Heart left ventricle (tissue), 16 donors: ENCODE data around the gene CCR9. TPM values are rescaled to one million over a fixed set of nuclear protein-coding genes. Genes with fewer than 3 reads are reported as not detected.

Source experiments
- ATAC-seq, 4 donors: fragments of 200-7000 bp; cut with Tn5 transposase; one replicate each; pipeline ENCODE4 v1.9.1; 2020 to 2022; ENCODE audit warnings: moderate library complexity in 4 of 4, mild to moderate bottlenecking in 3 of 4, moderate number of reproducible peaks in 1 of 4
- DNase-seq, 5 donors: peaks; one replicate each; pipeline ENCODE4 v3.0.0-alpha.2; 2020
- H3K27ac ChIP-seq, 12 donors: fragments of 200-600 bp; sonication (generic) in 4 of 12; one replicate each; pipeline versions ENCODE4 v1.5.0 to v1.8.0; 2016 to 2022; ENCODE audit warnings: mild to moderate bottlenecking in 2 of 12
- H3K27me3 ChIP-seq, 9 donors: fragments of 200-600 bp; sonication (generic) in 2 of 9; one replicate each; pipeline versions ENCODE4 v1.5.1 to v1.8.0; 2016 to 2022; ENCODE audit warnings: mild to moderate bottlenecking in 3 of 9
- H3K36me3 ChIP-seq, 9 donors: fragments of 200-600 bp; sonication (generic) in 2 of 9; one replicate each; pipeline versions ENCODE4 v1.5.0 to v1.8.0; 2018 to 2022; ENCODE audit warnings: mild to moderate bottlenecking in 2 of 9
- H3K4me1 ChIP-seq, 12 donors: fragments of 200-600 bp; sonication (generic) in 4 of 12; one replicate each; pipeline versions ENCODE4 v1.5.0 to v1.8.0; 2016 to 2022; ENCODE audit warnings: mild to moderate bottlenecking in 3 of 12
- H3K4me3 ChIP-seq, 12 donors: fragments of 200-600 bp; sonication (generic) in 4 of 12; one replicate each; pipeline versions ENCODE4 v1.5.0 to v1.8.0; 2017 to 2022; ENCODE audit warnings: mild to moderate bottlenecking in 9 of 12, moderate library complexity in 4 of 12
- H3K9me3 ChIP-seq, 12 donors: fragments of 200-600 bp; sonication (generic) in 4 of 12; one replicate each; pipeline versions ENCODE4 v1.5.0 to v1.8.0; 2016 to 2022; ENCODE audit warnings: mild to moderate bottlenecking in 1 of 12
- POLR2A ChIP-seq, 2 donors: fragments of 450-650 bp; IDR thresholded peaks; one replicate each; pipeline ENCODE4 v1.6.1; 2017; ENCODE audit warnings: antibody characterized with exemption in 2 of 2, mild to moderate bottlenecking in 2 of 2, moderate library complexity in 2 of 2
- WGBS, 4 donors: extraction: QIAGEN DNeasy Blood & Tissue Kit in 2 of 4; methylation state at CpG; one replicate each; pipeline versions ENCODE4 v1.1.5 to v1.1.7; 2013 to 2018; 5-methylcytosine and 5-hydroxymethylcytosine counted together
- intact Hi-C, 10 donors: fragments of 100-400 bp; cut with DNase I; formaldehyde crosslinking; loops; one replicate each; pipeline versions ENCODE4 v1.11.1 to v1.14.2; 2022
- polyA plus RNA-seq, 2 donors: library from polyadenylated mRNA; stranded (reverse); fragments of 200-250 nt; gene quantifications; one replicate each; pipeline ENCODE4 v1.2.3, GENCODE V29; 2013
- total RNA-seq, 9 donors: library from RNA; depleted of rRNA in 2 of 9; stranded (reverse); fragments of >200 nt in 2 of 9; fragmentation: NEBNext Ultra II Directional in 3 of 9; extraction: Animal tissue kit (Norgen Biotek cat#: 25700) in 3 of 9; gene quantifications; one replicate each; pipeline versions ENCODE4 v1.1.0 to v1.2.4, GENCODE V29; 2016 to 2023
- TF ChIP-seq, protein P1 (sequence below), 12 donors: fragments of 200-600 bp; sonication (generic) in 4 of 12; IDR thresholded peaks; one replicate each; pipeline versions ENCODE4 v1.5.0 to v1.8.0; 2018 to 2022; ENCODE audit warnings: antibody characterized with exemption in 12 of 12, mild to moderate bottlenecking in 5 of 12
- donor health status: ischemic (EF 13 %, LVEDD 7.1; RV severe dilation, severe dysfunction).
- donor health status: healthy with polysubstance abuse.
- donor health status: DM: no; HTN: yes; CAD: no.
- donor health status: DM: no; HTN: no; CAD: no.
- donor health status: ischemic (EF 25% LVEDD 6.9; RV normal size, moderate dysfunction).
- donor health status: ischemic (EF 25% LVEDD 5.7; RV mildly dilated, moderate dysfunction).
- donor health status: healthy.
- donor health status: DM: yes; HTN: yes; CAD: no.
- donor health status: ischemic (EF 35%, LVEDD 5.7; RV mildly dilated, moderate dysfunction).
- donor health status: nonischemic (EF 11% LVEDD 7.7; RV severe dilation, severe dysfunction).
- donor health status: DM: yes; HTN: yes; CAD: no.
- donor health status: PGD.
- donor health status: ischemic (EF 29% LVEDD 5.4; RV normal size, mild dysfunction).
- donor health status: nonischemic (EF 23%, LVEDD 6.1; RV moderate dilation, normal function).

Gene CCR9
- total and polyA plus RNA-seq, 11 donors = 0.03 TPM; not detected in 10

DNA sequence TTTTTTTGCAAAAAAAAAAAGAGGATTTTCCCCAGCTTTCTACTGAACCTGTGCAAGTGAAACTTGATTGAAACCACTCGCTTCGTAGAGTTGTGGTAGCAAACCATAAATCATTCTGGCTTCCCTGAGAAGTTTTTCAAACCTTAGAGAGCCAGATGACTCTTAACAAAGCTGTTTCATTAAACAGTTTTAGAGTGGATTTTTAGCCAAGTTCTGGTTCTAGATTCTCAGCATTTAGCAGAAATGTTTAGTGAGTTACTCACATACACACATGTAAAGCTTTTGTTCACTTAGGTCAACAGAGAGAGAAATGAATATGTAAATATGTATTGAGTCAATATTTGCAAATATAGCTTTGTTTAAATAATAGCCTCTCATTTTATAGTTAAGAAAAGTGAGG, 18.1 kb upstream of the CCR9 start:
- no peak overlapping the region for H3K4me3 ChIP-seq
- H3K4me1 ChIP-seq = no peaks in the 10 kb centered on the region
- DNase-seq = no peak
- peaks cover 0 to 8% (median 0%) of the 10 kb centered on the region in 12 donors for H3K9me3 ChIP-seq
- no peak for TF ChIP-seq POLR2A (IDR thresholded peaks at IDR 0.05)
- TF ChIP-seq, protein P1, sequence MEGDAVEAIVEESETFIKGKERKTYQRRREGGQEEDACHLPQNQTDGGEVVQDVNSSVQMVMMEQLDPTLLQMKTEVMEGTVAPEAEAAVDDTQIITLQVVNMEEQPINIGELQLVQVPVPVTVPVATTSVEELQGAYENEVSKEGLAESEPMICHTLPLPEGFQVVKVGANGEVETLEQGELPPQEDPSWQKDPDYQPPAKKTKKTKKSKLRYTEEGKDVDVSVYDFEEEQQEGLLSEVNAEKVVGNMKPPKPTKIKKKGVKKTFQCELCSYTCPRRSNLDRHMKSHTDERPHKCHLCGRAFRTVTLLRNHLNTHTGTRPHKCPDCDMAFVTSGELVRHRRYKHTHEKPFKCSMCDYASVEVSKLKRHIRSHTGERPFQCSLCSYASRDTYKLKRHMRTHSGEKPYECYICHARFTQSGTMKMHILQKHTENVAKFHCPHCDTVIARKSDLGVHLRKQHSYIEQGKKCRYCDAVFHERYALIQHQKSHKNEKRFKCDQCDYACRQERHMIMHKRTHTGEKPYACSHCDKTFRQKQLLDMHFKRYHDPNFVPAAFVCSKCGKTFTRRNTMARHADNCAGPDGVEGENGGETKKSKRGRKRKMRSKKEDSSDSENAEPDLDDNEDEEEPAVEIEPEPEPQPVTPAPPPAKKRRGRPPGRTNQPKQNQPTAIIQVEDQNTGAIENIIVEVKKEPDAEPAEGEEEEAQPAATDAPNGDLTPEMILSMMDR (IDR thresholded peaks at IDR 0.05) = no peak
- 83 to 94% (median 90%) methylated on average over 2 of the region's 2 CpGs for WGBS, 4 donors
- H3K27ac ChIP-seq = no peak overlapping the region
- no peak for ATAC-seq
- H3K27me3 ChIP-seq = no peaks in the 10 kb centered on the region
- intact Hi-C loops = no loop called here
- no peaks in the 10 kb centered on the region for H3K36me3 ChIP-seq

- no peaks in the 10 kb centered on the region for H3K27me3 ChIP-seq
- no peak for DNase-seq
- intact Hi-C loops = no loop called here
- ATAC-seq = no peak
- H3K36me3 ChIP-seq = no peaks in the 10 kb centered on the region
- WGBS, 4 donors = 72 to 76% (median 73%) methylated on average over 2 of the region's 2 CpGs
- no peak overlapping the region for H3K4me3 ChIP-seq
- no peak overlapping the region for H3K27ac ChIP-seq
- TF ChIP-seq POLR2A (IDR thresholded peaks at IDR 0.05) = no peak
- TF ChIP-seq, protein P1 (IDR thresholded peaks at IDR 0.05) = no peak
- no peaks in the 10 kb centered on the region for H3K4me1 ChIP-seq
- peaks cover 0 to 5% (median 0%) of the 10 kb centered on the region in 12 donors for H3K9me3 ChIP-seq
Measured at GRCh38 chr3:45868650-45869049, 17.7 kb upstream of the CCR9 start.

DNA sequence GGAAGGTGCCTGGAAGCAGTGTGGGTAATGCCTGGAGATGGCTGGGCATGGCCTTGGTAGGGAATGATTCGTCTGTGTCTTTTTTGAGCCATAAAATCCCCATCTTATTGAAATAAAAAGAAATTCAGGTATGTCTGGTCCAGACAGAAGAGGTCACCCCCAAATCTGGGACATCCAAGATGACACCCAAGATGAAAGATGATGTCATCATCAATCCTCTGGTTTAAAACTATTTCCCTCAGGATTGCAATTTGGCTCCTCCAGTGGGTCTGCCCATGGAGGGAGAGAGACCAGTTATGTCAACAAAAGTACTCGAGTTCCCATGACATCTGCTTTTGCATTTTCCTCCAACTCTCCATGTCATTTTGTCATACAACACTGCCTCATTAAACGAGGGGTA, 16.7 kb upstream of the CCR9 start:
- ATAC-seq = no peak
- Histone ChIP-seq H3K36me3 (no peaks in the 10 kb centered on the region), H3K27me3 (no peaks in the 10 kb centered on the region), H3K4me1 (no peaks in the 10 kb centered on the region), H3K27ac (no peak overlapping the region), H3K9me3 (no peaks in the 10 kb centered on the region), H3K4me3 (no peak overlapping the region)
- TF ChIP-seq, protein P1 (IDR thresholded peaks at IDR 0.05) = no peak
- TF ChIP-seq POLR2A (IDR thresholded peaks at IDR 0.05) = no peak
- intact Hi-C loops = no loop called here
- WGBS, 4 donors = 61 to 74% (median 68%) methylated on average over 3 of the region's 3 CpGs
- no peak for DNase-seq

DNA sequence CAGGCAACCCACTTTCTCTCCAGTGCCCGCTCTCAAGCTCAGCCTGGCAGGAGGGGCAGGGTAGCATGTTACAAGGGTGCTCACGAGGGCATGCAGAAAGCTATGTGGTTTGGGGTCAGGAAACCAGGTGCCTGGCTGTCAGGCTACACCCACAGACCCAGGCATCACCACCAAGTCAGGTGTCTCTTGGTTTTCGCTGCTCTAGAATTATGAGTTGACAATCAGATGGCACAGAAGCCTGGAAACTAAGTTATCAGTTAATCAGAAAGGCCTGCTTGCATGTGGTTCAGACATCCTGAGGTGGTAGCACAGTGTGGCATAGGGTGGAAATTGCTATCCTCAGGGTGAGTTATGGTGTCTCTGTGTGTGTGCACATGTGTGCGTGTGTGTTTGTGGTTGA, 16.2 kb upstream of the CCR9 start:
- Histone ChIP-seq H3K27ac (no peak overlapping the region), H3K36me3 (no peaks in the 10 kb centered on the region), H3K9me3 (no peaks in the 10 kb centered on the region), H3K4me1 (no peaks in the 10 kb centered on the region), H3K4me3 (no peak overlapping the region), H3K27me3 (no peaks in the 10 kb centered on the region)
- no peak for DNase-seq
- TF ChIP-seq POLR2A (IDR thresholded peaks at IDR 0.05) = no peak
- TF ChIP-seq, protein P1 (IDR thresholded peaks at IDR 0.05) = no peak
- ATAC-seq = no peak
- 77 to 89% (median 81%) methylated on average over 4 of the region's 4 CpGs for WGBS, 4 donors
- intact Hi-C loops = no loop called here
